Right lobe of liver (tissue), 6 donors: Measurements from ENCODE around the gene PCED1B. TPM values are rescaled to one million over a fixed set of nuclear protein-coding genes. Genes with fewer than 3 reads are reported as not detected.

Experiments
- ATAC-seq, 4 donors: fragments of 200-7000 bp; cut with Tn5 transposase; one replicate each; pipeline ENCODE4 v1.9.1; 2020; ENCODE audit warnings: mild to moderate bottlenecking in 4 of 4, moderate library complexity in 4 of 4
- DNase-seq, 3 donors: peaks; one replicate each; pipeline ENCODE4 v3.0.0-alpha.2; 2020
- H3K27ac ChIP-seq, 3 donors: fragments of 200-600 bp; one replicate each; pipeline ENCODE4 v1.8.0; 2022
- H3K27me3 ChIP-seq, 2 donors: fragments of 200-600 bp; one replicate each; pipeline ENCODE4 v1.8.0; 2022
- H3K36me3 ChIP-seq, 4 donors: fragments of 200-600 bp; sonication (generic) in 1 of 4; one replicate each; pipeline versions ENCODE4 v1.5.1 to v1.8.0; 2017 to 2022; ENCODE audit warnings: control low read depth in 1 of 4
- H3K4me1 ChIP-seq, 4 donors: fragments of 200-600 bp; sonication (generic) in 1 of 4; one replicate each; pipeline versions ENCODE4 v1.5.1 to v1.8.0; 2017 to 2022; ENCODE audit warnings: control low read depth in 1 of 4
- H3K4me3 ChIP-seq, 3 donors: fragments of 200-600 bp; one replicate each; pipeline ENCODE4 v1.8.0; 2022
- H3K9me3 ChIP-seq, 4 donors: fragments of 200-600 bp; sonication (generic) in 1 of 4; one replicate each; pipeline versions ENCODE4 v1.5.1 to v1.8.0; 2017 to 2022; ENCODE audit warnings: control low read depth in 1 of 4
- POLR2A ChIP-seq: fragments of 450-650 bp; IDR thresholded peaks from one replicate; pipeline ENCODE4 v1.6.1; 2017; ENCODE audit warnings: antibody characterized with exemption, mild to moderate bottlenecking
- WGBS: methylation state at CpG from one replicate; pipeline ENCODE4 v1.1.6; 2018; ENCODE audit warnings: low coverage, low lambda C conversion rate; ENCODE audit not compliant: insufficient coverage; ENCODE audit errors: missing lambda C conversion rate; 5-methylcytosine and 5-hydroxymethylcytosine counted together
- intact Hi-C, 2 donors: fragments of 100-400 bp; cut with DNase I; formaldehyde crosslinking; loops; one replicate each; pipeline versions ENCODE4 v1.11.2 to v1.14.1; 2022
- microRNA-seq, 2 donors: library from miRNA; unstranded; fragments of <30 nt; microRNA quantifications; one replicate each; pipeline ENCODE4, GENCODE V29; 2019 to 2020
- small RNA-seq, 2 experiments: library from RNA; depleted of rRNA; stranded (forward); fragments of <200 nt; gene quantifications; one replicate each; pipeline ENCODE3, GENCODE V24; 2016
- total RNA-seq, 6 experiments: library from RNA; depleted of rRNA in 2 of 6; stranded (reverse); fragments of >200 nt in 2 of 6; fragmentation: NEBNext Ultra II Directional in 3 of 6; extraction: Animal tissue kit (Norgen Biotek cat#: 25700) in 3 of 6; gene quantifications; one replicate each; pipeline versions ENCODE4 v1.1.0 to v1.2.4, GENCODE V29; 2016 to 2023
- TF ChIP-seq, protein P1 (sequence below), 4 donors: fragments of 200-600 bp in 3 of 4; fragments of 450-650 bp in 1 of 4; IDR thresholded peaks; one replicate each; pipeline versions ENCODE4 v1.5.1 to v1.8.0; 2016 to 2022; ENCODE audit warnings: antibody characterized with exemption in 4 of 4, mild to moderate bottlenecking in 2 of 4
- donor health status: DM: no; HTN: yes; CAD: no.
- donor health status: DM: no; HTN: no; CAD: no.
- donor health status: DM: no; HTN: no; CAD: no.
- donor health status: DM: no; HTN: yes; CAD: no.
- donor health status: DM: no; HTN: yes; CAD: no.

The PCED1B gene
- total RNA-seq, 6 experiments from 2014 or later, result 0.62 to 3.0 (median 1.1) TPM

DNA sequence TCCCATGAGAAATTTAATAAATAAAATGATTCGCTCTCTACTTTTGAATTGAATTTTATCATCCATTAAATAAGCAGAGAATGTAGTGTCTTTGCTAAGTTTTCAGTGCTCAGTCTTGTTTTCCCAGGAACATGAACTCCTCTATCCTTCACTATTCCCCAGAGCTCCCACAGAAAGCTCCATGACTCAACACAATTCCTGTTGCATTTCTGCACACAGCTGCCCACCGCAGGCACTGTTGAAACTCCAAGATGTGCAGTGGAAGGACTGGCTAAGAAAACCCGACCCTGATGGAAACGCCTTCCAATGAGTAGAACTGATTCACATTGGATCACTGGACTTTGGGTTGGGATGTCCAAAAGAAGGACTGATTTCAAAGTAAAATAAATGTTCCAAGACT lies 202.8 kb downstream of the PCED1B start:
- Histone ChIP-seq H3K36me3 (no peaks in the 10 kb centered on the region), H3K27ac (no peak overlapping the region), H3K4me1 (peaks cover 0 to 4% (median 3%) of the 10 kb centered on the region in 4 donors), H3K27me3 (no peaks in the 10 kb centered on the region), H3K9me3 (no peaks in the 10 kb centered on the region), H3K4me3 (no peak overlapping the region)
- WGBS, result 90% methylated on average over 4 of the region's 4 CpGs
- no peak for DNase-seq
- TF ChIP-seq, protein P1, sequence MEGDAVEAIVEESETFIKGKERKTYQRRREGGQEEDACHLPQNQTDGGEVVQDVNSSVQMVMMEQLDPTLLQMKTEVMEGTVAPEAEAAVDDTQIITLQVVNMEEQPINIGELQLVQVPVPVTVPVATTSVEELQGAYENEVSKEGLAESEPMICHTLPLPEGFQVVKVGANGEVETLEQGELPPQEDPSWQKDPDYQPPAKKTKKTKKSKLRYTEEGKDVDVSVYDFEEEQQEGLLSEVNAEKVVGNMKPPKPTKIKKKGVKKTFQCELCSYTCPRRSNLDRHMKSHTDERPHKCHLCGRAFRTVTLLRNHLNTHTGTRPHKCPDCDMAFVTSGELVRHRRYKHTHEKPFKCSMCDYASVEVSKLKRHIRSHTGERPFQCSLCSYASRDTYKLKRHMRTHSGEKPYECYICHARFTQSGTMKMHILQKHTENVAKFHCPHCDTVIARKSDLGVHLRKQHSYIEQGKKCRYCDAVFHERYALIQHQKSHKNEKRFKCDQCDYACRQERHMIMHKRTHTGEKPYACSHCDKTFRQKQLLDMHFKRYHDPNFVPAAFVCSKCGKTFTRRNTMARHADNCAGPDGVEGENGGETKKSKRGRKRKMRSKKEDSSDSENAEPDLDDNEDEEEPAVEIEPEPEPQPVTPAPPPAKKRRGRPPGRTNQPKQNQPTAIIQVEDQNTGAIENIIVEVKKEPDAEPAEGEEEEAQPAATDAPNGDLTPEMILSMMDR (IDR thresholded peaks at IDR 0.05), result no peak
- no peak for TF ChIP-seq POLR2A
- intact Hi-C loops, result no loop called here
- no peak for ATAC-seq

Small RNA genes lying within 50 kb of the gene (microRNA-seq; reads per million reads assigned to microRNA genes)
- 0 to 0.29 reads per million in 2 donors for gene MIR4698

Small RNA genes lying within 50 kb of the gene (small RNA-seq; reads per million reads assigned to genes)
- 0 reads per million in 2 experiments for gene MIR4698

Other genes starting within 250 kb of the PCED1B start
- 1 to 10 TPM in 5 of 6 experiments, under 1 TPM in 1; 0.88 to 4.3 (median 1.9) TPM for gene AMIGO2, start 338 bp downstream of the PCED1B start, total RNA-seq